Hepatocyte (in vitro differentiated cells): ENCODE data around the gene TUBA8. TPM values are rescaled to one million over a fixed set of nuclear protein-coding genes. Genes with fewer than 3 reads are reported as not detected.

ENCODE experiments used
- DNase-seq: peaks from one replicate; pipeline ENCODE4 v3.0.0-alpha.2; 2016; ENCODE audit warnings: low spot score
- H2AFZ ChIP-seq: fragments of 200-600 bp; sonication (generic); 2 replicates; pipeline ENCODE4 v1.6.0; 2016; ENCODE audit warnings: antibody characterized with exemption, mild to moderate bottlenecking
- H3K27ac ChIP-seq: fragments of 200-600 bp; sonication (generic); 2 replicates; pipeline ENCODE4 v1.5.1; 2016; ENCODE audit warnings: mild to moderate bottlenecking
- H3K27me3 ChIP-seq: fragments of 200-600 bp; sonication (generic); 2 replicates; pipeline ENCODE4 v1.6.1; 2016
- H3K36me3 ChIP-seq: fragments of 200-600 bp; sonication (generic); replicated peaks from 2 replicates; pipeline ENCODE4 v1.5.1; 2016; ENCODE audit warnings: low read depth; ENCODE audit not compliant: insufficient read depth
- H3K4me1 ChIP-seq: fragments of 200-600 bp; sonication (generic); 2 replicates; pipeline ENCODE4 v1.5.1; 2016; ENCODE audit warnings: mild to moderate bottlenecking, moderate library complexity; ENCODE audit not compliant: insufficient read depth
- H3K4me2 ChIP-seq: fragments of 200-600 bp; sonication (generic); 2 replicates; pipeline ENCODE4 v1.6.0; 2016
- H3K4me3 ChIP-seq: fragments of 200-600 bp; sonication (generic); 2 replicates; pipeline ENCODE4 v1.5.1; 2016; ENCODE audit warnings: mild to moderate bottlenecking
- H3K79me2 ChIP-seq: fragments of 200-600 bp; sonication (generic); 2 replicates; pipeline ENCODE4 v1.6.0; 2017; ENCODE audit warnings: mild to moderate bottlenecking
- H3K9me2 ChIP-seq: fragments of 200-600 bp; sonication (generic); replicated peaks from 2 replicates; pipeline ENCODE4 v1.6.0; 2017; ENCODE audit warnings: mild to moderate bottlenecking; ENCODE audit not compliant: insufficient read depth
- H3K9me3 ChIP-seq: fragments of 200-600 bp; sonication (generic); 2 replicates; pipeline ENCODE4 v1.5.1; 2016; ENCODE audit warnings: low read depth, mild to moderate bottlenecking
- H4K20me1 ChIP-seq: fragments of 200-600 bp; sonication (generic); 2 replicates; pipeline ENCODE4 v1.6.0; 2016; ENCODE audit warnings: mild to moderate bottlenecking; ENCODE audit not compliant: insufficient read depth, poor library complexity, severe bottlenecking
- CTCF ChIP-seq: fragments of 200-600 bp; sonication (generic); IDR thresholded peaks from 2 replicates; pipeline ENCODE4 v1.5.1; 2016; ENCODE audit warnings: antibody characterized with exemption, mild to moderate bottlenecking; ENCODE audit not compliant: poor library complexity
- EZH2 ChIP-seq: fragments of 200-600 bp; sonication (generic); IDR thresholded peaks from 2 replicates; pipeline ENCODE4 v1.6.1; 2016; ENCODE audit warnings: antibody characterized with exemption, mild to moderate bottlenecking, borderline replicate concordance
- EZH2phosphoT487 ChIP-seq: fragments of 200-600 bp; sonication (generic); IDR thresholded peaks from one replicate; pipeline ENCODE4 v1.6.1; 2018; ENCODE audit warnings: antibody characterized with exemption, mild to moderate bottlenecking, low read depth, moderate library complexity; ENCODE audit not compliant: unreplicated experiment, severe bottlenecking
- WGBS: methylation state at CpG from one replicate; pipeline ENCODE4 v1.1.6; 2016; ENCODE audit warnings: low lambda C conversion rate; ENCODE audit errors: missing lambda C conversion rate; 5-methylcytosine and 5-hydroxymethylcytosine counted together
- polyA plus RNA-seq: library from polyadenylated mRNA; unstranded; fragments of >200 nt; fragmentation: Nextera tagmentation; extraction: Ambion mirVana; gene quantifications from 2 replicates; pipeline ENCODE4 v1.2.1, GENCODE V29; 2016
- total RNA-seq: library from RNA; depleted of rRNA; stranded (reverse); fragments of >200 nt; gene quantifications from 2 replicates; pipeline ENCODE4 v1.2.3, GENCODE V29; 2014

The TUBA8 gene
- total and polyA plus RNA-seq, 2 experiments from 2014 or later: 0.46 to 1.5 TPM

DNA sequence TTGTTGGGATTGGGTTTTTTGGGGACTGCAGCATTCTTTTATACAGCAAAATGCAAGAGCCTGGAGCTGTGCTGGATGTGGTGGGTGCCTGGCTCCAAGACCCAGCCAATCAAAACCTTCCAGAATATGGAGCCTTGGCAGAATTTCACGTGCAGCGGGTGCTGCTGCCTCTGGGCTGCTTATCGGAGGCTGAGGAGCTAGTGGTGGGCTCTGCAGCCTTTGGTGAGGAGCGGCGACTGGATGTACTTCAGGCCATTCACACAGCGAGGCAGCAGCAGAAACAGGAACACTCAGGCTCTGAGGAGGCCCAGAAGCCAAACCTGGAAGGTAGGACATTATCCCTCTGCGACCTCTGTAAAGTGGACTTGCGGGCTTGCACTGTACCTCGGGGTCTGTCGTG is 27.2 kb upstream of the TUBA8 start:
- Histone ChIP-seq H3K27ac (no peak overlapping the region), H3K4me1 (peaks cover 9% of the 10 kb centered on the region), H2AFZ (no peak overlapping the region), H4K20me1 (no peaks in the 10 kb centered on the region), H3K4me2 (no peak overlapping the region), H3K36me3 (peaks cover 8% of the 10 kb centered on the region), H3K4me3 (no peak overlapping the region), H3K9me3 (no peaks in the 10 kb centered on the region), H3K9me2 (no peaks in the 10 kb centered on the region), H3K27me3 (no peaks in the 10 kb centered on the region), H3K79me2 (peaks cover 43% of the 10 kb centered on the region)
- WGBS: 97% methylated on average over 10 of the region's 10 CpGs
- TF ChIP-seq EZH2phosphoT487 (no peak), EZH2 (no peak), CTCF (no peak)
- DNase-seq: no peak

DNA sequence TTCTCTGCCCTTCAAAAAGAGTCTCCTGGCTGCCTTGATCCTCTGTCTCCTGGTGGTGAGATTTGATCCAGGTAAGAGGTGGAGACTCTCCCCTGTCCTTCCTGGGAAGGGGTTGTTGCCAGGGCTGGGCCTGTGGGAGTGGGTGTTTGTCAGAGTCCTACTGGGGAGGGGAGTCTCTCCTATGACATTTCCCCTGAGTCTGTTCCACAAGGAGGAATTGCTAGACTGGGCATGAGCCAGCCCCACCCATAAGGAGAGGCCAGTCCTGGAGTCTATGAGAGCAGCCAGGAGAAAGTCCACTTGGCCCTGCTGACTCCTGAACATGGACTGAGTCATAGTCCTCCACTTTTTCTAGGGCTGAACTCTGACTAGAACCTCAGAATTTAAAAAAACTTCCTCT is 25.4 kb upstream of the TUBA8 start:
- peak; percentile 74 for DNase-seq
- Histone ChIP-seq H3K4me3 (no peak overlapping the region), H2AFZ (no peak overlapping the region), H3K4me1 (peaks cover 3% of the 10 kb centered on the region), H3K27ac (peak overlapping the region; percentile 94), H3K4me2 (no peak overlapping the region), H3K79me2 (peaks cover 25% of the 10 kb centered on the region), H3K36me3 (peaks cover 8% of the 10 kb centered on the region), H4K20me1 (no peaks in the 10 kb centered on the region), H3K9me2 (no peaks in the 10 kb centered on the region), H3K9me3 (no peaks in the 10 kb centered on the region), H3K27me3 (no peaks in the 10 kb centered on the region)
- TF ChIP-seq CTCF (no peak), EZH2 (no peak), EZH2phosphoT487 (no peak)

DNA sequence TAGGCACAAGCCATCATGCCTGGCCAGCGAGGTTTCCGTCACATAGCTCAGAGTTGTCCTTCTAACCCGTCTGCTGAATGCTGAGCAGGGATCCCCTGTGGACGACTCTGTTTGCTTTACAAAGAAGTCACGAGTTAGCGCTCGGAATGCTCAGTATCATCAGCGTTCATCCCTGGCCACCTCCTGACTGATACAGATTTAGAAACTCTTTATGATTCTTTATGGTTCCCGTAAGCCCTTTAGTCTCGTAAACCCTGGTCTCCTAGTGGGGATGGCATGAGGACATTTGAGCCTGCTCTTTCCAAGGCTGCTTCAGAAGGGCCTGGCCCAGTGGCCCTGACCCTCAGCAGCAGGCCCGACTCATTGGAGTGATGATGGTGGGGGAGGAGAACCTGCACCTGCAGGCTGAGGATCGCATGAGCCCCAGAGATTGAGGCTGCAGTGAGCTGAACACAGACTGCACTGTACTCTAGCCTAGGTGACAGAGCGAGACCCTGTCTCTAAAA is 23.2 kb upstream of the TUBA8 start:
- TF ChIP-seq EZH2phosphoT487 (no peak), EZH2 (no peak), CTCF (no peak)
- Histone ChIP-seq H3K79me2 (peaks cover 7% of the 10 kb centered on the region), H3K27ac (peak overlapping the region; percentile 48), H3K4me2 (no peak overlapping the region), H3K4me3 (no peak overlapping the region), H3K4me1 (peaks cover 7% of the 10 kb centered on the region), H3K27me3 (no peaks in the 10 kb centered on the region), H3K36me3 (peaks cover 8% of the 10 kb centered on the region), H3K9me3 (no peaks in the 10 kb centered on the region), H4K20me1 (no peaks in the 10 kb centered on the region), H2AFZ (no peak overlapping the region), H3K9me2 (no peaks in the 10 kb centered on the region)
- WGBS: 70% methylated on average over 13 of the region's 13 CpGs
- DNase-seq: no peak

- Histone ChIP-seq H4K20me1 (no peaks in the 10 kb centered on the region), H3K4me1 (peaks cover 7% of the 10 kb centered on the region), H2AFZ (no peak overlapping the region), H3K27me3 (no peaks in the 10 kb centered on the region), H3K9me2 (no peaks in the 10 kb centered on the region), H3K36me3 (peaks cover 8% of the 10 kb centered on the region), H3K9me3 (no peaks in the 10 kb centered on the region), H3K79me2 (peaks cover 3% of the 10 kb centered on the region), H3K4me2 (no peak overlapping the region), H3K4me3 (no peak overlapping the region), H3K27ac (peak overlapping the region; percentile 23)
- DNase-seq: no peak
- no peak for TF ChIP-seq CTCF
- no peak for TF ChIP-seq EZH2phosphoT487
- no peak for TF ChIP-seq EZH2
- WGBS: 94% methylated on average over 11 of the region's 11 CpGs
Measured at GRCh38 chr22:18088825-18089568, 21.6 kb upstream of the TUBA8 start.
